ENCODE results near the gene RNU5B-1.

The RNU5B-1 gene

GRCh38 chr15:65304381-65305149 is at the start of gene RNU5B-1:
Gene RNU5B-1 (plus strand): TSS chr15:65304677.
- DNase-seq (ENCODE audit: low spot score) = peak; percentile 87

GRCh38 chr15:65254758-65255157 is 49.7 kb upstream of the RNU5B-1 start:
- no peak for DNase-seq (ENCODE audit: low spot score)

- DNase-seq (ENCODE audit: low spot score) = no peak
Measured at GRCh38 chr15:65255486-65256140, 48.9 kb upstream of the RNU5B-1 start.

- peak; percentile 40 for DNase-seq (ENCODE audit: low spot score)
Measured at GRCh38 chr15:65258375-65259262, 45.9 kb upstream of the RNU5B-1 start.

GRCh38 chr15:65259367-65259797 is 45.1 kb upstream of the RNU5B-1 start:
- DNase-seq (ENCODE audit: low spot score) = peak; percentile 42

GRCh38 chr15:65260968-65261367 is 43.5 kb upstream of the RNU5B-1 start:
- DNase-seq (ENCODE audit: low spot score) = no peak

- no peak for DNase-seq (ENCODE audit: low spot score)
Measured at GRCh38 chr15:65263313-65263712, 41.2 kb upstream of the RNU5B-1 start.

- no peak for DNase-seq (ENCODE audit: low spot score)
Measured at GRCh38 chr15:65264863-65265430, 39.5 kb upstream of the RNU5B-1 start.

GRCh38 chr15:65266469-65266868 is 38.0 kb upstream of the RNU5B-1 start:
- no peak for DNase-seq (ENCODE audit: low spot score)

- DNase-seq (ENCODE audit: low spot score) = no peak
Measured at GRCh38 chr15:65268411-65268810, 36.1 kb upstream of the RNU5B-1 start.

GRCh38 chr15:65270811-65271545 is 33.5 kb upstream of the RNU5B-1 start:
- peak; percentile 88 for DNase-seq (ENCODE audit: low spot score)

GRCh38 chr15:65275104-65275727 is 29.3 kb upstream of the RNU5B-1 start:
- no peak for DNase-seq (ENCODE audit: low spot score)

- no peak for DNase-seq (ENCODE audit: low spot score)
Measured at GRCh38 chr15:65275728-65276126, 28.8 kb upstream of the RNU5B-1 start.

GRCh38 chr15:65277015-65277414 is 27.5 kb upstream of the RNU5B-1 start:
- no peak for DNase-seq (ENCODE audit: low spot score)

GRCh38 chr15:65278480-65278879 is 26.0 kb upstream of the RNU5B-1 start:
- no peak for DNase-seq (ENCODE audit: low spot score)

GRCh38 chr15:65285291-65286068 is 19.0 kb upstream of the RNU5B-1 start:
- DNase-seq (ENCODE audit: low spot score) = no peak

- peak; percentile 40 for DNase-seq (ENCODE audit: low spot score)
Measured at GRCh38 chr15:65286069-65286703, 18.3 kb upstream of the RNU5B-1 start.

- peak; percentile 89 for DNase-seq (ENCODE audit: low spot score)
Measured at GRCh38 chr15:65286704-65287519, 17.6 kb upstream of the RNU5B-1 start, which contains the start of gene PARP16. Gene PARP16 (minus strand): TSS chr15:65286883. CDS start chr15:65286426, 457 bp downstream.

- DNase-seq (ENCODE audit: low spot score) = no peak
Measured at GRCh38 chr15:65287520-65287855, 17.0 kb upstream of the RNU5B-1 start.
